HepG2 (cell line): ENCODE results near the gene CBLN3. TPM values are rescaled to one million over a fixed set of nuclear protein-coding genes. Genes with fewer than 3 reads are reported as not detected.
A peak's percentile ranks its signal among the peaks of the same experiment; 100 is the strongest.

Experiments used
- ATAC-seq: fragments of 200-7000 bp; cut with Tn5 transposase; 3 replicates; pipeline ENCODE4 v1.9.1; 2020; ENCODE audit warnings: mild to moderate bottlenecking, moderate library complexity
- BruUV-seq: library from RNA; stranded (reverse); fragments of 400-500 nt; replicated peaks from 2 replicates; lab custom pipeline; 2021; lab: Mats Ljungman, UMichigan
- CTCF ChIA-PET: fragments of 300-600 bp; formaldehyde crosslinking; extraction: SDS; loops from one replicate; lab custom pipeline; 2021; ENCODE audit warnings: low total read pairs, inconsistent platforms, low intra/inter-chr PET ratio; lab: Yijun Ruan, JAX
- POLR2A ChIA-PET: fragments of 350-600 bp; sonication (Branson Sonifier 250); formaldehyde crosslinking; loops from one replicate; lab custom pipeline; 2020; ENCODE audit warnings: antibody characterized with exemption, inconsistent platforms; lab: Yijun Ruan, JAX
- DNase-seq: peaks from one replicate; pipeline ENCODE4 v3.0.0-alpha.2; 2015; ENCODE audit warnings: low spot score
- FAIRE-seq: peaks from 3 replicates; lab custom pipeline; 2011; peaks lifted over from hg19 to GRCh38; lab: Jason Lieb, UNC
- H2AFZ ChIP-seq: one replicate; pipeline ENCODE4 v1.6.1; 2011; ENCODE audit warnings: low read length, inconsistent platforms
- H3K27ac ChIP-seq: fragments of 300-600 bp; 3 replicates; pipeline ENCODE4 v1.8.0; 2011; ENCODE audit warnings: mixed run types, mild to moderate bottlenecking, mixed read lengths, low read length, inconsistent platforms; ENCODE audit not compliant: insufficient read depth; ENCODE audit errors: extremely low read length
- H3K27me3 ChIP-seq, 2 experiments: fragments of 200-600 bp in 1 of 2; 2 replicates in 1 of 2; 3 replicates in 1 of 2; pipeline versions ENCODE4 v1.6.0 to v1.8.0; 2011; ENCODE audit warnings: low read length in 2 of 2, mild to moderate bottlenecking in 2 of 2, moderate library complexity in 2 of 2, inconsistent platforms in 1 of 2; ENCODE audit not compliant: insufficient read depth in 2 of 2, control insufficient read depth in 1 of 2
- H3K36me3 ChIP-seq, 2 experiments: fragments of 200-600 bp in 1 of 2; replicated peaks in 1 of 2; 2 replicates in 1 of 2; 3 replicates in 1 of 2; pipeline versions ENCODE4 v1.5.1 to v1.8.0; 2011; ENCODE audit warnings: low read length in 2 of 2, inconsistent platforms in 1 of 2; ENCODE audit not compliant: insufficient read depth in 2 of 2, control insufficient read depth in 1 of 2
- H3K4me1 ChIP-seq: 2 replicates; pipeline ENCODE4 v1.5.1; 2012; ENCODE audit warnings: low read length, inconsistent platforms; ENCODE audit not compliant: insufficient read depth
- H3K4me2 ChIP-seq: 2 replicates; pipeline ENCODE4 v1.6.0; 2011; ENCODE audit warnings: low read depth, low read length, inconsistent platforms
- H3K4me3 ChIP-seq, 3 experiments: fragments of 200-600 bp in 1 of 3; sonication (generic), shearing (Covaris generic) in 1 of 3; replicated peaks in 1 of 3; 2 replicates each; pipeline ENCODE4 v1.5.1; 2011 to 2016; ENCODE audit warnings: low read length in 3 of 3, inconsistent platforms in 2 of 3, low read depth in 2 of 3, mild to moderate bottlenecking in 2 of 3, control low read depth in 1 of 3, mixed read lengths in 1 of 3; ENCODE audit not compliant: insufficient read depth in 1 of 3
- H3K79me2 ChIP-seq: one replicate; pipeline ENCODE4 v1.6.1; 2011; ENCODE audit warnings: low read length, inconsistent platforms; ENCODE audit not compliant: insufficient read depth
- H3K9ac ChIP-seq: 2 replicates; pipeline ENCODE4 v1.6.0; 2011; ENCODE audit warnings: mild to moderate bottlenecking, low read depth, low read length, inconsistent platforms; ENCODE audit not compliant: insufficient read depth
- H3K9me3 ChIP-seq: 2 replicates; pipeline ENCODE4 v1.5.1; 2012; ENCODE audit warnings: mild to moderate bottlenecking, low read length
- H4K20me1 ChIP-seq: 2 replicates; pipeline ENCODE4 v1.6.0; 2011; ENCODE audit warnings: inconsistent platforms, mild to moderate bottlenecking, low read length, moderate library complexity; ENCODE audit not compliant: insufficient read depth
- CHD4 ChIP-seq: fragments of 200-600 bp; sonication (generic); IDR thresholded peaks from 2 replicates; pipeline ENCODE4 v1.7.0; 2017; ENCODE audit warnings: mild to moderate bottlenecking, low read length, borderline replicate concordance
- HNRNPL ChIP-seq: fragments of 200-400 bp; formaldehyde crosslinking; IDR thresholded peaks from 2 replicates; pipeline ENCODE4 v1.6.1; 2017; ENCODE audit warnings: mild to moderate bottlenecking, low read depth, low read length
- NONO ChIP-seq, 2 experiments: fragments of 450-650 bp in 1 of 2; sonication (generic) in 1 of 2; formaldehyde crosslinking in 1 of 2; IDR thresholded peaks in 1 of 2; conservative IDR thresholded peaks in 1 of 2; 2 replicates each; pipeline versions ENCODE4 v1.6.1 to v1.8.0; 2017 to 2022; ENCODE audit warnings: mild to moderate bottlenecking in 1 of 2, missing genetic modification reagents in 1 of 2, moderate library complexity in 1 of 2
- POLR2AphosphoS5 ChIP-seq: IDR thresholded peaks from 2 replicates; pipeline ENCODE4 v1.6.1; 2012; ENCODE audit warnings: low read depth, low read length
- PREB ChIP-seq: sonication (generic); formaldehyde crosslinking; IDR thresholded peaks from 2 replicates; pipeline ENCODE4 v1.4.0; 2020; ENCODE audit warnings: missing genetic modification reagents
- RBFOX2 ChIP-seq: fragments of 200-400 bp; formaldehyde crosslinking; IDR thresholded peaks from 2 replicates; pipeline ENCODE4 v1.6.1; 2017; ENCODE audit warnings: low read depth, mild to moderate bottlenecking, low read length
- SSRP1 ChIP-seq: IDR thresholded peaks from 2 replicates; pipeline ENCODE4 v1.6.1; 2016; ENCODE audit warnings: control low read depth
- THAP8 ChIP-seq: sonication (generic); formaldehyde crosslinking; IDR thresholded peaks from 2 replicates; pipeline ENCODE4 v1.5.1; 2020; ENCODE audit warnings: missing genetic modification reagents, mild to moderate bottlenecking, borderline replicate concordance
- USF2 ChIP-seq, 2 experiments: sonication (generic) in 1 of 2; formaldehyde crosslinking in 1 of 2; IDR thresholded peaks; 2 replicates each; pipeline versions ENCODE4 v1.5.1 to v1.6.1; 2011 to 2020; ENCODE audit warnings: borderline replicate concordance in 1 of 2, low read depth in 1 of 2, low read length in 1 of 2, mild to moderate bottlenecking in 1 of 2, missing genetic modification reagents in 1 of 2, moderate library complexity in 1 of 2
- ZFP82 ChIP-seq: sonication (generic); formaldehyde crosslinking; IDR thresholded peaks from 2 replicates; pipeline ENCODE4 v1.5.1; 2020; ENCODE audit warnings: mild to moderate bottlenecking, missing genetic modification reagents, borderline replicate concordance
- ZNF264 ChIP-seq: sonication (generic); formaldehyde crosslinking; IDR thresholded peaks from 2 replicates; pipeline ENCODE4 v1.4.0; 2020; ENCODE audit warnings: missing genetic modification reagents
- ZNF275 ChIP-seq: sonication (generic); formaldehyde crosslinking; IDR thresholded peaks from 2 replicates; pipeline ENCODE4 v1.8.0; 2022; ENCODE audit warnings: missing genetic modification reagents, mild to moderate bottlenecking, inconsistent platforms, borderline replicate concordance
- ZNF589 ChIP-seq: sonication (generic); formaldehyde crosslinking; conservative IDR thresholded peaks from 2 replicates; pipeline ENCODE4 v1.8.0; 2022; ENCODE audit warnings: mild to moderate bottlenecking, moderate library complexity, missing genetic modification reagents
- ZNF605 ChIP-seq: sonication (generic); formaldehyde crosslinking; IDR thresholded peaks from 2 replicates; pipeline ENCODE4 v1.8.0; 2022; ENCODE audit warnings: mild to moderate bottlenecking, missing genetic modification reagents
- ZNF713 ChIP-seq: sonication (generic); formaldehyde crosslinking; IDR thresholded peaks from 2 replicates; pipeline ENCODE4 v1.4.0; 2020; ENCODE audit warnings: mild to moderate bottlenecking, missing genetic modification reagents
- ZZZ3 ChIP-seq: sonication (generic); formaldehyde crosslinking; IDR thresholded peaks from 2 replicates; pipeline ENCODE4 v1.4.0; 2020; ENCODE audit warnings: missing genetic modification reagents, mild to moderate bottlenecking, borderline replicate concordance
- WGBS: methylation state at CpG from one replicate; pipeline ENCODE4 v1.1.6; 2017; ENCODE audit warnings: low lambda C conversion rate; 5-methylcytosine and 5-hydroxymethylcytosine counted together
- in situ Hi-C: cut with HindIII; loops from 2 replicates; pipeline ENCODE4 v1.10.0; 2017; ENCODE audit warnings: low pct_unique_long_range_greater_than_20kb; ENCODE audit not compliant: extremely low pct_ligation_motif_present
- intact Hi-C: fragments of 100-400 bp; cut with micrococcal nuclease; formaldehyde crosslinking; loops from one replicate; pipeline ENCODE4 v1.10.0; 2022; ENCODE audit not compliant: unreplicated experiment
- polyA plus RNA-seq, 8 experiments: library from polyadenylated mRNA; depleted of rRNA in 3 of 8; stranded (reverse) in 7 of 8; unstranded in 1 of 8; fragments of >200 nt; fragmentation: Illumina TruSeq in 4 of 8; extraction: Trizol in 4 of 8; gene quantifications; 2 replicates each; pipeline versions ENCODE4 v1.2.1 to v1.2.3, GENCODE V29; 2011 to 2016; ENCODE audit warnings: low read depth in 4 of 8, missing spikeins in 1 of 8, mixed read lengths in 1 of 8; ENCODE audit not compliant: insufficient read depth in 1 of 8
- total RNA-seq, 5 experiments: library from RNA; depleted of rRNA; stranded (reverse); fragments of >200 nt; fragmentation: Illumina TruSeq; extraction: Trizol; gene quantifications; 2 replicates each; pipeline ENCODE4 v1.2.3, GENCODE V29; 2016; ENCODE audit warnings: low read depth in 1 of 5

The CBLN3 gene
- total and polyA plus RNA-seq, 2 of the 13 experiments (the other 11 are each of a cell fraction or from before 2014, with no cell fraction given): 0.66 to 0.98 TPM

- ATAC-seq (no peak), FAIRE-seq (no peak), DNase-seq (no peak)
- Histone ChIP-seq H3K27me3 (no peaks in the 10 kb centered on the region; a peak in 1 of 5 replicates), H3K4me3 (peak overlapping the region in 1 of 3 experiments; percentile 80; a peak in 1 of 6 replicates), H3K79me2 (peaks cover 6% of the 10 kb centered on the region), H2AFZ (no peak overlapping the region), H3K27ac (no peak overlapping the region), H3K4me1 (peaks cover 44% of the 10 kb centered on the region), H3K4me2 (peak overlapping the region; percentile 86), H3K36me3 (peaks cover 29 to 37% of the 10 kb centered on the region in 2 experiments), H3K9me3 (no peaks in the 10 kb centered on the region), H4K20me1 (peaks cover 16% of the 10 kb centered on the region), H3K9ac (no peak overlapping the region)
- intact Hi-C loops: loop anchor here (10.0 kb wide), 1 partner anchor 848 kb away; no protein-coding TSS in a partner anchor
- ChIA-PET POLR2A (interaction anchor here (0.7 to 9.1 kb wide), 34 partner anchors 9 to 1593 kb away, joined by 3 to 242 read pairs (median 6); partner anchors contain the start of genes ACIN1, C14orf119, CHMP4A and CIDEB), CTCF (interaction anchor here (1.1 to 11.8 kb wide), 5 partner anchors 8 to 125 kb away, joined by 3 to 295 read pairs (median 8); partner anchors contain the start of genes ADCY4, CIDEB and NFATC4)
- in situ Hi-C loops: loop anchor here (5.0 to 10.0 kb wide), 3 partner anchors 65 to 188 kb away; partner anchors contain the start of genes NFATC4 and TINF2
- 93% methylated on average over 24 of the region's 24 CpGs for WGBS
- BruUV-seq: no TSS peak
- TF ChIP-seq ZFP82 (CRISPR knock-in tag): no peak
- no peak for TF ChIP-seq NONO (IDR thresholded peaks at IDR 0.05)
- TF ChIP-seq NONO (CRISPR knock-in tag; conservative IDR thresholded peaks at IDR 0.05): no peak; the same call in 1 of the 2 replicates
- no peak for TF ChIP-seq USF2 (IDR thresholded peaks at IDR 0.05; ENCODE audit: low read depth, low read length)
- no peak for TF ChIP-seq USF2 (CRISPR knock-in tag; IDR thresholded peaks at IDR 0.05; ENCODE audit: borderline replicate concordance)
- no peak for TF ChIP-seq PREB (CRISPR knock-in tag)
- peak; percentile 10; the same call in 1 of the 2 replicates for TF ChIP-seq ZZZ3 (CRISPR knock-in tag)
- TF ChIP-seq THAP8: no peak
- TF ChIP-seq ZNF713 (CRISPR knock-in tag): 0 out of 2 replicates have a peak, but pooled peaks have one; percentile 25
- TF ChIP-seq SSRP1 (CRISPR knock-in tag): peak; percentile 56; the same call in 1 of the 2 replicates
- TF ChIP-seq POLR2AphosphoS5: 0 out of 2 replicates have a peak, but pooled peaks have one; percentile 16
- peak; percentile 89 for TF ChIP-seq RBFOX2
- peak; percentile 9; the same call in 1 of the 2 replicates for TF ChIP-seq ZNF605 (CRISPR knock-in tag)
- TF ChIP-seq ZNF275: 0 out of 2 replicates have a peak, but pooled peaks have one; percentile 11
- no peak for TF ChIP-seq CHD4
- TF ChIP-seq ZNF589: peak; percentile 33; the same call in 1 of the 2 replicates
- no peak for TF ChIP-seq ZNF264 (CRISPR knock-in tag)
- peak; percentile 44; the same call in 1 of the 2 replicates for TF ChIP-seq HNRNPL
Measured at GRCh38 chr14:24432259-24433131, 3.0 kb upstream of the CBLN3 start.
